Hepatocyte (in vitro differentiated cells): ENCODE measurements around the gene FOXE3. TPM values are rescaled to one million over a fixed set of nuclear protein-coding genes. Genes with fewer than 3 reads are reported as not detected.

Experiments
- DNase-seq: peaks from one replicate; pipeline ENCODE4 v3.0.0-alpha.2; 2016; ENCODE audit warnings: low spot score
- H2AFZ ChIP-seq: fragments of 200-600 bp; sonication (generic); 2 replicates; pipeline ENCODE4 v1.6.0; 2016; ENCODE audit warnings: antibody characterized with exemption, mild to moderate bottlenecking
- H3K27ac ChIP-seq: fragments of 200-600 bp; sonication (generic); 2 replicates; pipeline ENCODE4 v1.5.1; 2016; ENCODE audit warnings: mild to moderate bottlenecking
- H3K27me3 ChIP-seq: fragments of 200-600 bp; sonication (generic); 2 replicates; pipeline ENCODE4 v1.6.1; 2016
- H3K36me3 ChIP-seq: fragments of 200-600 bp; sonication (generic); replicated peaks from 2 replicates; pipeline ENCODE4 v1.5.1; 2016; ENCODE audit warnings: low read depth; ENCODE audit not compliant: insufficient read depth
- H3K4me1 ChIP-seq: fragments of 200-600 bp; sonication (generic); 2 replicates; pipeline ENCODE4 v1.5.1; 2016; ENCODE audit warnings: mild to moderate bottlenecking, moderate library complexity; ENCODE audit not compliant: insufficient read depth
- H3K4me2 ChIP-seq: fragments of 200-600 bp; sonication (generic); 2 replicates; pipeline ENCODE4 v1.6.0; 2016
- H3K4me3 ChIP-seq: fragments of 200-600 bp; sonication (generic); 2 replicates; pipeline ENCODE4 v1.5.1; 2016; ENCODE audit warnings: mild to moderate bottlenecking
- H3K79me2 ChIP-seq: fragments of 200-600 bp; sonication (generic); 2 replicates; pipeline ENCODE4 v1.6.0; 2017; ENCODE audit warnings: mild to moderate bottlenecking
- H3K9me2 ChIP-seq: fragments of 200-600 bp; sonication (generic); replicated peaks from 2 replicates; pipeline ENCODE4 v1.6.0; 2017; ENCODE audit warnings: mild to moderate bottlenecking; ENCODE audit not compliant: insufficient read depth
- H3K9me3 ChIP-seq: fragments of 200-600 bp; sonication (generic); 2 replicates; pipeline ENCODE4 v1.5.1; 2016; ENCODE audit warnings: low read depth, mild to moderate bottlenecking
- H4K20me1 ChIP-seq: fragments of 200-600 bp; sonication (generic); 2 replicates; pipeline ENCODE4 v1.6.0; 2016; ENCODE audit warnings: mild to moderate bottlenecking; ENCODE audit not compliant: insufficient read depth, poor library complexity, severe bottlenecking
- CTCF ChIP-seq: fragments of 200-600 bp; sonication (generic); IDR thresholded peaks from 2 replicates; pipeline ENCODE4 v1.5.1; 2016; ENCODE audit warnings: antibody characterized with exemption, mild to moderate bottlenecking; ENCODE audit not compliant: poor library complexity
- EZH2 ChIP-seq: fragments of 200-600 bp; sonication (generic); IDR thresholded peaks from 2 replicates; pipeline ENCODE4 v1.6.1; 2016; ENCODE audit warnings: antibody characterized with exemption, mild to moderate bottlenecking, borderline replicate concordance
- EZH2phosphoT487 ChIP-seq: fragments of 200-600 bp; sonication (generic); IDR thresholded peaks from one replicate; pipeline ENCODE4 v1.6.1; 2018; ENCODE audit warnings: antibody characterized with exemption, mild to moderate bottlenecking, low read depth, moderate library complexity; ENCODE audit not compliant: unreplicated experiment, severe bottlenecking
- WGBS: methylation state at CpG from one replicate; pipeline ENCODE4 v1.1.6; 2016; ENCODE audit warnings: low lambda C conversion rate; ENCODE audit errors: missing lambda C conversion rate; 5-methylcytosine and 5-hydroxymethylcytosine counted together
- polyA plus RNA-seq: library from polyadenylated mRNA; unstranded; fragments of >200 nt; fragmentation: Nextera tagmentation; extraction: Ambion mirVana; gene quantifications from 2 replicates; pipeline ENCODE4 v1.2.1, GENCODE V29; 2016
- total RNA-seq: library from RNA; depleted of rRNA; stranded (reverse); fragments of >200 nt; gene quantifications from 2 replicates; pipeline ENCODE4 v1.2.3, GENCODE V29; 2014

FOXE3 gene
- total and polyA plus RNA-seq, 2 experiments from 2014 or later, result not detected

- peak overlapping the region; percentile 81 for H3K4me3 ChIP-seq
- H3K4me1 ChIP-seq, result peaks cover 16% of the 10 kb centered on the region
- H4K20me1 ChIP-seq, result peaks cover 5% of the 10 kb centered on the region
- peak overlapping the region; percentile 89 for H2AFZ ChIP-seq
- DNase-seq, result no peak
- 4% methylated on average over 63 of the region's 117 CpGs for WGBS
- H3K9me3 ChIP-seq, result no peaks in the 10 kb centered on the region
- peak overlapping the region; percentile 88 for H3K27ac ChIP-seq
- H3K79me2 ChIP-seq, result peaks cover 17% of the 10 kb centered on the region
- H3K36me3 ChIP-seq, result no peaks in the 10 kb centered on the region
- peak overlapping the region; percentile 97 for H3K4me2 ChIP-seq
- no peaks in the 10 kb centered on the region for H3K9me2 ChIP-seq
- TF ChIP-seq EZH2phosphoT487 (peak; percentile 93), CTCF (no peak), EZH2 (peak; percentile 98)
- peaks cover 78% of the 10 kb centered on the region for H3K27me3 ChIP-seq
Observed at GRCh38 chr1:47438165-47439016, 22.3 kb downstream of the FOXE3 start.

- Histone ChIP-seq H3K79me2 (peaks cover 17% of the 10 kb centered on the region), H3K9me2 (no peaks in the 10 kb centered on the region), H4K20me1 (peaks cover 10% of the 10 kb centered on the region), H2AFZ (peak overlapping the region; percentile 49), H3K4me2 (peak overlapping the region; percentile 97), H3K27ac (no peak overlapping the region), H3K36me3 (no peaks in the 10 kb centered on the region), H3K27me3 (peaks cover 78% of the 10 kb centered on the region), H3K9me3 (no peaks in the 10 kb centered on the region), H3K4me1 (peaks cover 13% of the 10 kb centered on the region), H3K4me3 (peak overlapping the region; percentile 13)
- no peak for DNase-seq
- TF ChIP-seq CTCF (no peak), EZH2phosphoT487 (peak; percentile 82), EZH2 (peak; percentile 93)
- 8% methylated on average over 35 of the region's 86 CpGs for WGBS
Observed at GRCh38 chr1:47439017-47439818, 23.1 kb downstream of the FOXE3 start.

GRCh38 chr1:47439819-47440598, 23.9 kb downstream of the FOXE3 start:
- Histone ChIP-seq H3K4me3 (no peak overlapping the region), H3K4me1 (peaks cover 16% of the 10 kb centered on the region), H2AFZ (no peak overlapping the region), H3K79me2 (peaks cover 17% of the 10 kb centered on the region), H3K27me3 (peaks cover 78% of the 10 kb centered on the region), H3K9me2 (no peaks in the 10 kb centered on the region), H3K36me3 (no peaks in the 10 kb centered on the region), H3K4me2 (peak overlapping the region; percentile 97), H3K27ac (no peak overlapping the region), H4K20me1 (peaks cover 10% of the 10 kb centered on the region), H3K9me3 (no peaks in the 10 kb centered on the region)
- DNase-seq, result no peak
- 41% methylated on average over 20 of the region's 20 CpGs for WGBS
- TF ChIP-seq EZH2 (no peak), CTCF (no peak), EZH2phosphoT487 (peak; percentile 9)
